A673 (cell line): ENCODE results near the gene RNF123. TPM values are rescaled to one million over a fixed set of nuclear protein-coding genes. Genes with fewer than 3 reads are reported as not detected.

ENCODE experiments used
- BruUV-seq: library from RNA; stranded (reverse); fragments of 400-500 nt; replicated peaks from 2 replicates; lab custom pipeline; 2021; lab: Mats Ljungman, UMichigan
- CTCF ChIA-PET: fragments of 300-600 bp; sonication (Branson Sonifier 250); formaldehyde crosslinking; loops from one replicate; lab custom pipeline; 2022; ENCODE audit warnings: antibody characterized with exemption; lab: Charles Lee
- POLR2A ChIA-PET: fragments of 300-600 bp; sonication (Branson Sonifier 250); formaldehyde crosslinking; loops from one replicate; lab custom pipeline; 2022; ENCODE audit warnings: antibody characterized with exemption; ENCODE audit not compliant: low non-redundant PET; lab: Charles Lee
- DNase-seq: peaks from one replicate; pipeline ENCODE4 v3.0.0-alpha.2; 2015; ENCODE audit warnings: low spot score
- H3K27ac ChIP-seq: fragments of 200-600 bp; sonication (generic); 2 replicates; pipeline ENCODE4 v1.5.1; 2016; ENCODE audit warnings: mixed run types, low read depth, mild to moderate bottlenecking, mixed read lengths, antibody characterized with exemption, low read length; ENCODE audit not compliant: poor library complexity, severe bottlenecking
- H3K27me3 ChIP-seq: fragments of 200-600 bp; sonication (generic); replicated peaks from 2 replicates; pipeline ENCODE4 v1.6.1; 2017; ENCODE audit warnings: mixed run types, low read depth, mild to moderate bottlenecking, mixed read lengths, antibody characterized with exemption, low read length; ENCODE audit not compliant: insufficient read depth, poor library complexity
- H3K36me3 ChIP-seq: fragments of 200-600 bp; sonication (generic); 2 replicates; pipeline ENCODE4 v1.6.1; 2016; ENCODE audit warnings: mixed run types, mild to moderate bottlenecking, mixed read lengths, antibody characterized with exemption, low read length; ENCODE audit not compliant: insufficient read depth, poor library complexity, severe bottlenecking
- H3K4me1 ChIP-seq: fragments of 200-600 bp; sonication (generic); 2 replicates; pipeline ENCODE4 v1.6.1; 2017; ENCODE audit warnings: mixed run types, mild to moderate bottlenecking, mixed read lengths, antibody characterized with exemption, low read length; ENCODE audit not compliant: insufficient read depth, poor library complexity, severe bottlenecking
- H3K4me3 ChIP-seq: fragments of 200-600 bp; sonication (generic); 2 replicates; pipeline ENCODE4 v1.5.1; 2016; ENCODE audit warnings: low read depth, mixed run types, mild to moderate bottlenecking, mixed read lengths, low read length; ENCODE audit not compliant: poor library complexity, severe bottlenecking
- H3K9me3 ChIP-seq: fragments of 200-600 bp; sonication (generic); 2 replicates; pipeline ENCODE4 v1.6.1; 2016; ENCODE audit warnings: mixed run types, low read depth, mild to moderate bottlenecking, mixed read lengths, antibody characterized with exemption, low read length; ENCODE audit not compliant: poor library complexity, severe bottlenecking
- EZH2 ChIP-seq: fragments of 200-600 bp; sonication (generic); IDR thresholded peaks from 2 replicates; pipeline ENCODE4 v1.6.1; 2017; ENCODE audit warnings: borderline replicate concordance, low read depth, mild to moderate bottlenecking, mixed read lengths, antibody characterized with exemption, low read length; ENCODE audit not compliant: poor library complexity, severe bottlenecking
- intact Hi-C: fragments of 100-400 bp; cut with micrococcal nuclease; formaldehyde crosslinking; loops from one replicate; pipeline ENCODE4 v1.10.0; 2022; ENCODE audit not compliant: unreplicated experiment
- total RNA-seq: library from RNA; stranded (reverse); gene quantifications from 2 replicates; pipeline ENCODE4 v1.2.3, GENCODE V29; 2021
- TF ChIP-seq, protein P1 (sequence below): fragments of 300-800, 200-600 bp; sonication (generic); conservative IDR thresholded peaks from 2 replicates; pipeline ENCODE4 v1.5.1; 2017; ENCODE audit warnings: low read depth, mild to moderate bottlenecking, antibody characterized with exemption, low read length, moderate library complexity, mixed read lengths

RNF123 gene
- total RNA-seq, 1 experiment from 2014 or later = 31.5 TPM

DNA sequence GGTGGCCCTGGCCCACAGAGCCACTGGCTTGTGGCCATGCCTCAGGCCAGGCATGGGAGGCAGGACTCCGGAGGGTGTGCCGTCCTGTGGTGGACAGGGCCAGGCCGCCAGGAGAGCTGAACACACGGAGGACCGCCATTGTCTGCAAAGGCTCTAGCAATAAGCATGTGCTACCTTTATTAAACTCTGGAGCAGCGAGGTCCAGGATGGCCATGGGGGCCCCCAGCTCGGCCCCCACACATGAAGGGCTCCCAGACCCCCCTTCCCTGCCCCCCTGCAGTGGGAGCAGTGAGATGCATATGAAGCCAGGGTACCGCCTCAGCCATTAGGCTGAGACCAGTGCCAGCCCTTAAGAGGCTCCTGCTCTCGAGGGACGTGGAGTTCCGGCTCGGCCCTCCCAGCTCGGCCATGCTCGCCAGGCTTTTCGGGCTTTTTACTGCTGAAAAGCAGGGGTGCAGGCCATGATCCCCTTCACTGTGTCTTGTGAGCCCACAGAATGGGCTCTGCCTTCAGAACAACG is 27.4 kb downstream of the RNF123 start:
- no peak for TF ChIP-seq EZH2
- TF ChIP-seq, protein P1, sequence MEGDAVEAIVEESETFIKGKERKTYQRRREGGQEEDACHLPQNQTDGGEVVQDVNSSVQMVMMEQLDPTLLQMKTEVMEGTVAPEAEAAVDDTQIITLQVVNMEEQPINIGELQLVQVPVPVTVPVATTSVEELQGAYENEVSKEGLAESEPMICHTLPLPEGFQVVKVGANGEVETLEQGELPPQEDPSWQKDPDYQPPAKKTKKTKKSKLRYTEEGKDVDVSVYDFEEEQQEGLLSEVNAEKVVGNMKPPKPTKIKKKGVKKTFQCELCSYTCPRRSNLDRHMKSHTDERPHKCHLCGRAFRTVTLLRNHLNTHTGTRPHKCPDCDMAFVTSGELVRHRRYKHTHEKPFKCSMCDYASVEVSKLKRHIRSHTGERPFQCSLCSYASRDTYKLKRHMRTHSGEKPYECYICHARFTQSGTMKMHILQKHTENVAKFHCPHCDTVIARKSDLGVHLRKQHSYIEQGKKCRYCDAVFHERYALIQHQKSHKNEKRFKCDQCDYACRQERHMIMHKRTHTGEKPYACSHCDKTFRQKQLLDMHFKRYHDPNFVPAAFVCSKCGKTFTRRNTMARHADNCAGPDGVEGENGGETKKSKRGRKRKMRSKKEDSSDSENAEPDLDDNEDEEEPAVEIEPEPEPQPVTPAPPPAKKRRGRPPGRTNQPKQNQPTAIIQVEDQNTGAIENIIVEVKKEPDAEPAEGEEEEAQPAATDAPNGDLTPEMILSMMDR = no peak
- H3K27ac ChIP-seq = no peak overlapping the region
- CTCF ChIA-PET = interaction anchor here (0.6 kb wide), 1 partner anchor 85 kb away, joined by 3 read pairs; no protein-coding TSS in a partner anchor
- BruUV-seq = no TSS peak
- H3K9me3 ChIP-seq = no peaks in the 10 kb centered on the region
- H3K36me3 ChIP-seq = peaks cover 5% of the 10 kb centered on the region
- intact Hi-C loops = loop anchor here (5.0 kb wide), 1 partner anchor 191 kb away; no protein-coding TSS in a partner anchor
- POLR2A ChIA-PET = no interaction called here
- H3K4me3 ChIP-seq = no peak overlapping the region
- no peaks in the 10 kb centered on the region for H3K4me1 ChIP-seq
- DNase-seq = no peak
- H3K27me3 ChIP-seq = no peaks in the 10 kb centered on the region

DNA sequence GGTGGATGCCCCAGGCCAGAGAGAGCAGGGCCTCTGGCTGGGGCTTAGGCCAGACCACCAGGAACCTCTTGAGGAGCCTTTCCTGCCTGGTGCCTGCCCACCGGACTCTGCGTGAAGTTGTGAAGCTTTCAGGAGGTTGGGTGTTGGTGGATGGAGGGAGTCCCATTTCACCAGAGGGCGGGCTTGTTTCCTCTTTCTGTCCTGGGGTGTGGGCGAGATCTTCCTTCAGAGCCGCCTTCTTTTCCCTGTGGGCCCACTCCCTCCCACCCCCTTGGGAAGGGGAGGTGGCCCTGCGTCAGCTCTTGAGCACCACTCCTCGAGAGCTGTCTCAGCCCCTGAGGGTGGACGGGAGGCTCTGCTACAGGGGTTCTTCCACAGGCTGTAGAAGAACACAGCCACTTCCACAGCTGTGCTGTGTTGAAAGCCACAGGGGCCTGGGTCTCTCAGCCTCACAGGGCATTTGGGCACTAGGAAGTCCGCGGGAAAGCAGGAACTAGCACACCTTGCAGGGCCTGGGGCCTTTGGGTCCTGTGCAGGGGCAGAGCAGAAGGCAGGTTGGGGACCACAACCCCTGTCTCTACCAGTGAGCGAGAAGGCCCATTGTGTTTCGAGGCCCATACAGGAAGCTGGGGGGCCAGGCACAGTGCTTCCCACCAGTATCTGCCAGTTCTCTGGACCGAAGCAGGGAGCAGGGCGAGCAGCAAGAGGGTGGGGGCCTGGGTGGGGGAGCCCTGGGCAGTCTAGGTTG is 28.0 kb downstream of the RNF123 start:
- POLR2A ChIA-PET = no interaction called here
- intact Hi-C loops = loop anchor here (5.0 kb wide), 1 partner anchor 190 kb away; no protein-coding TSS in a partner anchor
- Histone ChIP-seq H3K36me3 (peaks cover 5% of the 10 kb centered on the region), H3K9me3 (no peaks in the 10 kb centered on the region), H3K27me3 (no peaks in the 10 kb centered on the region), H3K4me1 (no peaks in the 10 kb centered on the region), H3K27ac (no peak overlapping the region), H3K4me3 (no peak overlapping the region)
- no peak for DNase-seq
- BruUV-seq = no TSS peak
- CTCF ChIA-PET = no interaction called here
- TF ChIP-seq, protein P1 = no peak

DNA sequence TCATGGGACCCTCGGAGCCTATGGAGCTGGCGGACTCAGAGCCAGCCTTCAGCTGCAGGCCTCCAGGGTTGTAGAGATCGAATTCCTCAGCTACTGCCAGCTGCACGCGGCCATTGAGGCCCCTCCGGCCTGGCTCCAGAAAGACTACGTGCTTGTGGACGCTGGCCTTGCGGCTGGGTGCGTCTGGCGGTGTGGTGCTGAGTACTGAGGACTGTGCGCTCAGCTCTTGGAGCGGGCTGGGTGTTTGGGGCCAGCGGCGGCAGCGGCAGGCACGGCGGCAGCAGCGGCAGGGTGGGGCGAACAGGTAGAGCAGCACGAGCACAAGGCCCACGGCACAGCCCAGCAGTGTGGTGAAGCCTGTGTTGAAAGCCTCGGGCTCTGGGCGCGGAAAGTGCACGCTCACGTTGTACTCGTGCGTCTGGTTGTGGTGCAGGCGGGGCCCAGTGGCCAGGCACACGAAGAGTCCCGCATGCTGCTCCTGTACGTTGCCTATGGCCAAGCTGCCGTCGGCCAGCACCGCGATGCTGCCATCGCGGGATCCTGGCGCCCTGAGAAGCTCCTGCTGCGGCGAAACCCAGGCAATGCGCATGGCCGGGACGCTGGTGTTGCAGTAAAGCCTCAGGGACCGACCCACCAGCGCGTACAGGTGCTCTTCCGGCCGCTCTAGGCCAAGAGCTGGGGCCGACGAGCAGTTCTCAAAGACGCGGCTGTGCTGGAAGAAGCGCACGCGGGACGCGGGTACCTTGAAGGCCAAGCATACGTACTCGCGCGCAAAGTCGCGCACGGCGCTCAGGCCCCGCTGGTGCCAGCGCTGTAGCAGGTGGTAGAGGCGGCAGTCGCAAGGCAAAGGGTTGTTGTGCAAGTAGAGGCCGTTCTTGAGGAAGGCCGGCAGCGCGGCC is 28.9 kb downstream of the RNF123 start:
- no TSS peak for BruUV-seq
- H3K4me1 ChIP-seq = no peaks in the 10 kb centered on the region
- POLR2A ChIA-PET = no interaction called here
- intact Hi-C loops = loop anchor here (5.0 kb wide), 1 partner anchor 189 kb away; no protein-coding TSS in a partner anchor
- no peak for DNase-seq
- no peak overlapping the region for H3K4me3 ChIP-seq
- CTCF ChIA-PET = no interaction called here
- no peak overlapping the region for H3K27ac ChIP-seq
- no peaks in the 10 kb centered on the region for H3K9me3 ChIP-seq
- TF ChIP-seq, protein P1 = no peak
- TF ChIP-seq EZH2 = no peak
- H3K27me3 ChIP-seq = no peaks in the 10 kb centered on the region
- H3K36me3 ChIP-seq = peaks cover 5% of the 10 kb centered on the region
